PC-3 (cell line): Measurements from ENCODE around the gene SGO2. TPM values are rescaled to one million over a fixed set of nuclear protein-coding genes. Genes with fewer than 3 reads are reported as not detected.

ENCODE experiments used
- ATAC-seq: fragments of 200-7000 bp; cut with Tn5 transposase; 2 replicates; pipeline ENCODE4 v1.9.1; 2020; ENCODE audit warnings: mild to moderate bottlenecking, moderate library complexity
- BruUV-seq: library from RNA; stranded (reverse); fragments of 400-500 nt; replicated peaks from 2 replicates; lab custom pipeline; 2021; lab: Mats Ljungman, UMichigan
- CTCF ChIA-PET: fragments of 300-600 bp; sonication (Branson Sonifier 250); formaldehyde crosslinking; loops from one replicate; lab custom pipeline; 2022; ENCODE audit warnings: antibody characterized with exemption; lab: Charles Lee
- POLR2A ChIA-PET: fragments of 300-600 bp; sonication (Branson Sonifier 250); formaldehyde crosslinking; loops from one replicate; lab custom pipeline; 2022; ENCODE audit warnings: antibody characterized with exemption; ENCODE audit not compliant: unreplicated experiment; lab: Charles Lee
- DNase-seq: peaks from one replicate; pipeline ENCODE4 v3.0.0-alpha.2; 2015
- H2AFZ ChIP-seq: fragments of 300-600 bp; sonication (generic); 2 replicates; pipeline ENCODE4 v1.6.0; 2016; ENCODE audit warnings: antibody characterized with exemption, low read length
- H3F3A ChIP-seq: fragments of 300-600 bp; sonication (generic); one replicate; pipeline ENCODE4 v1.6.0; 2017; ENCODE audit warnings: antibody characterized with exemption, low read length, control low read depth, mild to moderate bottlenecking; ENCODE audit not compliant: unreplicated experiment
- H3K27ac ChIP-seq: fragments of 300-600 bp; sonication (generic); 2 replicates; pipeline ENCODE4 v1.5.1; 2016; ENCODE audit warnings: mild to moderate bottlenecking, low read length
- H3K27me3 ChIP-seq: fragments of 300-600 bp; sonication (generic); 2 replicates; pipeline ENCODE4 v1.6.1; 2016; ENCODE audit warnings: low read length, mixed read lengths
- H3K36me3 ChIP-seq: fragments of 300-600 bp; sonication (generic); 2 replicates; pipeline ENCODE4 v1.6.1; 2016; ENCODE audit warnings: low read depth, mixed run types, low read length, mixed read lengths
- H3K4me1 ChIP-seq: fragments of 300-600 bp; sonication (generic); 2 replicates; pipeline ENCODE4 v1.5.1; 2016; ENCODE audit warnings: low read length; ENCODE audit not compliant: insufficient read depth
- H3K4me2 ChIP-seq: fragments of 300-600 bp; sonication (generic); 2 replicates; pipeline ENCODE4 v1.6.0; 2016; ENCODE audit warnings: low read length
- H3K4me3 ChIP-seq: fragments of 300-600 bp; sonication (generic); 2 replicates; pipeline ENCODE4 v1.5.1; 2016; ENCODE audit warnings: mild to moderate bottlenecking, low read length, mixed read lengths
- H3K79me2 ChIP-seq: fragments of 300-600 bp; sonication (generic); 2 replicates; pipeline ENCODE4 v1.6.1; 2017; ENCODE audit warnings: low read length, mixed read lengths
- H3K9ac ChIP-seq: fragments of 300-600 bp; sonication (generic); 2 replicates; pipeline ENCODE4 v1.6.0; 2016; ENCODE audit warnings: mild to moderate bottlenecking, low read length
- H3K9me2 ChIP-seq: fragments of 300-600 bp; sonication (generic); replicated peaks from 2 replicates; pipeline ENCODE4 v1.6.1; 2016; ENCODE audit warnings: mixed run types, low read length, mixed read lengths
- H3K9me3 ChIP-seq: fragments of 300-600 bp; sonication (generic); 2 replicates; pipeline ENCODE4 v1.6.1; 2016; ENCODE audit warnings: low read length, mixed read lengths
- H4K20me1 ChIP-seq: fragments of 300-600 bp; sonication (generic); 2 replicates; pipeline ENCODE4 v1.6.1; 2016; ENCODE audit warnings: low read length, mixed read lengths
- EZH2 ChIP-seq: fragments of 300-600 bp; sonication (generic); IDR thresholded peaks from one replicate; pipeline ENCODE4 v1.6.1; 2017; ENCODE audit warnings: antibody characterized with exemption, mild to moderate bottlenecking, low read length; ENCODE audit not compliant: unreplicated experiment
- EZH2phosphoT487 ChIP-seq: fragments of 300-600 bp; sonication (generic); IDR thresholded peaks from 2 replicates; pipeline ENCODE4 v1.6.1; 2018; ENCODE audit warnings: mild to moderate bottlenecking, antibody characterized with exemption, low read length, borderline replicate concordance
- intact Hi-C: fragments of 100-400 bp; cut with micrococcal nuclease; formaldehyde crosslinking; loops from 2 replicates; pipeline ENCODE4 v1.9.0; 2023
- total RNA-seq: library from RNA; depleted of rRNA; stranded (reverse); fragments of >200 nt; gene quantifications from 2 replicates; pipeline ENCODE4 v1.2.3, GENCODE V29; 2014
- TF ChIP-seq, protein P1 (sequence below): fragments of 300-600 bp; sonication (generic); conservative IDR thresholded peaks from 2 replicates; pipeline ENCODE4 v1.5.1; 2017; ENCODE audit warnings: antibody characterized with exemption, low read depth, mild to moderate bottlenecking, low read length

The SGO2 gene
- total RNA-seq, 1 experiment from 2014 or later = 25.6 TPM

- H3K27me3 ChIP-seq = no peaks in the 10 kb centered on the region
- peak overlapping the region; percentile 12; the same call in 1 of the 2 replicates for H3K27ac ChIP-seq
- ATAC-seq (peak; percentile 6; the same call in 1 of the 2 replicates), DNase-seq (no peak)
- BruUV-seq = no TSS peak
- TF ChIP-seq EZH2 = no peak
- TF ChIP-seq, protein P1, sequence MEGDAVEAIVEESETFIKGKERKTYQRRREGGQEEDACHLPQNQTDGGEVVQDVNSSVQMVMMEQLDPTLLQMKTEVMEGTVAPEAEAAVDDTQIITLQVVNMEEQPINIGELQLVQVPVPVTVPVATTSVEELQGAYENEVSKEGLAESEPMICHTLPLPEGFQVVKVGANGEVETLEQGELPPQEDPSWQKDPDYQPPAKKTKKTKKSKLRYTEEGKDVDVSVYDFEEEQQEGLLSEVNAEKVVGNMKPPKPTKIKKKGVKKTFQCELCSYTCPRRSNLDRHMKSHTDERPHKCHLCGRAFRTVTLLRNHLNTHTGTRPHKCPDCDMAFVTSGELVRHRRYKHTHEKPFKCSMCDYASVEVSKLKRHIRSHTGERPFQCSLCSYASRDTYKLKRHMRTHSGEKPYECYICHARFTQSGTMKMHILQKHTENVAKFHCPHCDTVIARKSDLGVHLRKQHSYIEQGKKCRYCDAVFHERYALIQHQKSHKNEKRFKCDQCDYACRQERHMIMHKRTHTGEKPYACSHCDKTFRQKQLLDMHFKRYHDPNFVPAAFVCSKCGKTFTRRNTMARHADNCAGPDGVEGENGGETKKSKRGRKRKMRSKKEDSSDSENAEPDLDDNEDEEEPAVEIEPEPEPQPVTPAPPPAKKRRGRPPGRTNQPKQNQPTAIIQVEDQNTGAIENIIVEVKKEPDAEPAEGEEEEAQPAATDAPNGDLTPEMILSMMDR = no peak
- TF ChIP-seq EZH2phosphoT487 = no peak
- H3K4me1 ChIP-seq = peaks cover 24% of the 10 kb centered on the region
- intact Hi-C loops = no loop called here
- no peaks in the 10 kb centered on the region for H3F3A ChIP-seq
- peak overlapping the region; percentile 100 for H3K4me2 ChIP-seq
- peak overlapping the region; percentile 92 for H3K9ac ChIP-seq
- peak overlapping the region; percentile 92 for H3K4me3 ChIP-seq
- H3K9me3 ChIP-seq = no peaks in the 10 kb centered on the region
- ChIA-PET POLR2A (interaction anchor here (1.0 kb wide), 1 partner anchor 14 kb away, joined by 3 read pairs; no protein-coding TSS in a partner anchor), CTCF (interaction anchor here (1.3 to 1.6 kb wide), 2 partner anchors 14 to 26 kb away, joined by 4 to 10 read pairs; no protein-coding TSS in a partner anchor)
- no peaks in the 10 kb centered on the region; the same call in 1 of the 2 replicates for H3K36me3 ChIP-seq
- no peaks in the 10 kb centered on the region for H3K9me2 ChIP-seq
- H2AFZ ChIP-seq = peak overlapping the region; percentile 98
- H3K79me2 ChIP-seq = peaks cover 15% of the 10 kb centered on the region
- no peaks in the 10 kb centered on the region for H4K20me1 ChIP-seq
Observed at GRCh38 chr2:200509235-200509611, 16.8 kb upstream of the SGO2 start.

DNA sequence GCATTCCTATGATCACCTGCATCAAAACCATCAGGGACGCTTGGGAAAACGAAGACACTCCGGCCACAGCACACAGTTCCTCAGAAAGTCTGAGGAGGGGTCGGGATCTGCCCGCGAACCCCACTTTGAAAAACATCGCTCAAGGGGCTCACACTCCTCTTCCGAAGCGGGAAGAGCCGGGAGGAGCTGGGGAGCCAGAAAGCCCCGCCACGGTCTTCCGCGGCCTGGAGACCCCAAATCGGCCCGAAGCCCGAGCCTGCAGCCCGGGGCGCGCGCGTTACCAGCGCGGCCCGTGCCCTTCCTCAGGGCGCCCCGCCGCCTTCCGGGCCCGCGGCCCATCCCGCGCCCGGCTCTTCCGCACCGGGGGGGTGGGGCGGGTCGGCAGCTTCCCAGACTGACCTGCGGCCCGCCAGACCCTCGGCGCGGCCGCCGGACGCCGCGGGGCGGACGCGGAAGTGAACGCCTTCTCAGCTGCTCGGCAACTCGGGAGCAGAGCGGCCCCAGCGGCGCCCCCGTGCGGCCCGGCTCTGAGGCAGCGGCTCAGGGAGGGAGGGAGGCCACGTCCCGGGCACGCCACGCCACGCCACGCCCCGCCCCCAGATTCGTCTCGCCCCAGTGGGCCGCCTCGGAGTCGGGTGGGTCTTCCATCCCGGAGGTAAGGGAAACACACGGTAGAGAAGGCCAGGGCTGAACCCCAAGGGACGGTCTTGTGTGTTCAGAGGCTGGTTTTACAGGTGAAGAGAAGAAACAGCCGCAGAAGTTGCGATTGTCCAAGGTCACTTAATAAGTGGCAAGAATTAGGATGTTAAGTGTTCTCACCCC, 16.2 kb upstream of the SGO2 start, which contains the start of gene KCTD18:
KCTD18 (minus strand) TSS at position 457 of the 822 bp plus-strand sequence. CDS start 3,052 bp downstream, outside the sequence.
- BruUV-seq = no TSS peak
- POLR2A ChIA-PET = interaction anchor here (0.6 to 1.0 kb wide), 3 partner anchors 11 to 104 kb away, joined by 3 to 4 read pairs (median 4); no protein-coding TSS in a partner anchor
- intact Hi-C loops = loop anchor here (1.0 kb wide), 2 partner anchors 13 to 27 kb away; no protein-coding TSS in a partner anchor

More for the DNA sequence above, 16.2 kb upstream of the SGO2 start, which contains the start of gene KCTD18:
- H2AFZ ChIP-seq = peak within 1 kb of the TSS; percentile 98
- peak within 1 kb of the TSS; percentile 100 for H3K4me2 ChIP-seq
- peaks cover 24% of the 10 kb centered on the region for H3K4me1 ChIP-seq
- no peaks in the 10 kb centered on the region; the same call in 1 of the 2 replicates for H3K36me3 ChIP-seq
- peaks cover 15% of the 10 kb centered on the region for H3K79me2 ChIP-seq
- peak within 1 kb of the TSS; percentile 92 for H3K9ac ChIP-seq
- ATAC-seq (peak; percentile 92), DNase-seq (peak; percentile 89)
- CTCF ChIA-PET = interaction anchor here (1.3 to 1.6 kb wide), 2 partner anchors 14 to 26 kb away, joined by 4 to 10 read pairs; no protein-coding TSS in a partner anchor
- H3K27ac ChIP-seq = peak within 1 kb of the TSS; percentile 12; the same call in 1 of the 2 replicates
- no peaks in the 10 kb centered on the region for H3F3A ChIP-seq
- H3K9me2 ChIP-seq = no peaks in the 10 kb centered on the region
- no peaks in the 10 kb centered on the region for H3K27me3 ChIP-seq
- H4K20me1 ChIP-seq = no peaks in the 10 kb centered on the region
- H3K4me3 ChIP-seq = peak within 1 kb of the TSS; percentile 92
- TF ChIP-seq, protein P1 = peak; percentile 71
- no peak for TF ChIP-seq EZH2phosphoT487
- no peaks in the 10 kb centered on the region for H3K9me3 ChIP-seq
